ENCODE results near the gene SCAF1. TPM values are rescaled to one million over a fixed set of nuclear protein-coding genes. Genes with fewer than 3 reads are reported as not detected.
A peak's percentile ranks its signal among the peaks of the same experiment; 100 is the strongest.

The SCAF1 gene
- total RNA-seq, 1 experiment from 2014 or later, result 129 TPM

GRCh38 chr19:49645995-49646394 is 4.0 kb downstream of the SCAF1 start:
- DNase-seq, result no peak
- Mint-ChIP-seq H3K27me3 (ENCODE audit: unreplicated experiment) (no peaks in the 10 kb centered on the region), H3K4me1 (ENCODE audit: low read depth, unreplicated experiment) (peaks cover 27% of the 10 kb centered on the region), H3K4me3 (ENCODE audit: low read depth, unreplicated experiment) (no peak overlapping the region), H3K36me3 (ENCODE audit: insufficient read depth, unreplicated experiment) (peaks cover 71% of the 10 kb centered on the region), H3K9me3 (ENCODE audit: low read depth, unreplicated experiment) (no peaks in the 10 kb centered on the region), H3K27ac (ENCODE audit: unreplicated experiment) (peak overlapping the region; percentile 18)
- TF ChIP-seq CTCF (IDR thresholded peaks at IDR 0.05; ENCODE audit: unreplicated experiment), result no peak
- CTCF ChIA-PET, result no interaction called here
- no TSS peak for BruUV-seq (replicated peaks)
- intact Hi-C loops (cut with micrococcal nuclease; ENCODE audit: unreplicated experiment), result no loop called here

- Mint-ChIP-seq H3K36me3 (ENCODE audit: insufficient read depth, unreplicated experiment) (peaks cover 68% of the 10 kb centered on the region), H3K27ac (ENCODE audit: unreplicated experiment) (peak overlapping the region; percentile 44), H3K9me3 (ENCODE audit: low read depth, unreplicated experiment) (no peaks in the 10 kb centered on the region), H3K27me3 (ENCODE audit: unreplicated experiment) (no peaks in the 10 kb centered on the region), H3K4me1 (ENCODE audit: low read depth, unreplicated experiment) (peaks cover 27% of the 10 kb centered on the region), H3K4me3 (ENCODE audit: low read depth, unreplicated experiment) (no peak overlapping the region)
- intact Hi-C loops (cut with micrococcal nuclease; ENCODE audit: unreplicated experiment), result no loop called here
- no peak for DNase-seq
- BruUV-seq (replicated peaks), result no TSS peak
- TF ChIP-seq CTCF (IDR thresholded peaks at IDR 0.05; ENCODE audit: unreplicated experiment), result no peak
- CTCF ChIA-PET, result no interaction called here
Measured at GRCh38 chr19:49646586-49646985, 4.6 kb downstream of the SCAF1 start.

GRCh38 chr19:49651029-49651819 is 9.2 kb downstream of the SCAF1 start:
- no peak overlapping the region for H3K4me3 Mint-ChIP-seq (ENCODE audit: low read depth, unreplicated experiment)
- CTCF ChIA-PET, result no interaction called here
- TF ChIP-seq CTCF (IDR thresholded peaks at IDR 0.05; ENCODE audit: unreplicated experiment), result no peak
- no peaks in the 10 kb centered on the region for H3K27me3 Mint-ChIP-seq (ENCODE audit: unreplicated experiment)
- H3K4me1 Mint-ChIP-seq (ENCODE audit: low read depth, unreplicated experiment), result no peaks in the 10 kb centered on the region
- intact Hi-C loops (cut with micrococcal nuclease; ENCODE audit: unreplicated experiment), result no loop called here
- no peaks in the 10 kb centered on the region for H3K9me3 Mint-ChIP-seq (ENCODE audit: low read depth, unreplicated experiment)
- no TSS peak for BruUV-seq (replicated peaks)
- no peak for DNase-seq
- no peak overlapping the region for H3K27ac Mint-ChIP-seq (ENCODE audit: unreplicated experiment)
- H3K36me3 Mint-ChIP-seq (ENCODE audit: insufficient read depth, unreplicated experiment), result peaks cover 71% of the 10 kb centered on the region

GRCh38 chr19:49651820-49652550 is 10.0 kb downstream of the SCAF1 start:
- CTCF ChIA-PET, result no interaction called here
- no peak for TF ChIP-seq CTCF (IDR thresholded peaks at IDR 0.05; ENCODE audit: unreplicated experiment)
- Mint-ChIP-seq H3K36me3 (ENCODE audit: insufficient read depth, unreplicated experiment) (peaks cover 71% of the 10 kb centered on the region), H3K27me3 (ENCODE audit: unreplicated experiment) (no peaks in the 10 kb centered on the region), H3K4me3 (ENCODE audit: low read depth, unreplicated experiment) (no peak overlapping the region), H3K4me1 (ENCODE audit: low read depth, unreplicated experiment) (no peaks in the 10 kb centered on the region), H3K27ac (ENCODE audit: unreplicated experiment) (no peak overlapping the region), H3K9me3 (ENCODE audit: low read depth, unreplicated experiment) (no peaks in the 10 kb centered on the region)
- BruUV-seq (replicated peaks), result no TSS peak
- no peak for DNase-seq
- intact Hi-C loops (cut with micrococcal nuclease; ENCODE audit: unreplicated experiment), result no loop called here

Data from Calu3 (cell line).